Trophoblast cell (in vitro differentiated cells and primary cell): ENCODE results near the gene CEACAM16.

ENCODE experiments used
- DNase-seq, 2 donors: peaks; one replicate each; pipeline ENCODE4 v3.0.0-alpha.2; 2016
- H2AFZ ChIP-seq: 2 replicates; pipeline ENCODE4 v1.6.1; 2013; ENCODE audit warnings: low read length, moderate library complexity, mild to moderate bottlenecking; ENCODE audit not compliant: insufficient read depth, poor library complexity
- H2AK5ac ChIP-seq: 2 replicates; pipeline ENCODE4 v1.6.1; 2013; ENCODE audit warnings: mild to moderate bottlenecking, low read length
- H2BK120ac ChIP-seq: 2 replicates; pipeline ENCODE4 v1.6.1; 2013; ENCODE audit warnings: low read length, mild to moderate bottlenecking, moderate library complexity; ENCODE audit not compliant: insufficient read depth, poor library complexity
- H2BK12ac ChIP-seq: 2 replicates; pipeline ENCODE4 v1.6.1; 2013; ENCODE audit warnings: mild to moderate bottlenecking, low read length, moderate library complexity
- H2BK5ac ChIP-seq: 2 replicates; pipeline ENCODE4 v1.6.1; 2013; ENCODE audit warnings: low read length, low read depth, moderate library complexity, mild to moderate bottlenecking; ENCODE audit not compliant: poor library complexity
- H3K14ac ChIP-seq: 2 replicates; pipeline ENCODE4 v1.6.1; 2013; ENCODE audit warnings: mild to moderate bottlenecking, low read length
- H3K18ac ChIP-seq: 2 replicates; pipeline ENCODE4 v1.6.1; 2013; ENCODE audit warnings: mild to moderate bottlenecking, low read length
- H3K23ac ChIP-seq: 2 replicates; pipeline ENCODE4 v1.6.1; 2013; ENCODE audit warnings: low read length
- H3K27ac ChIP-seq: 2 replicates; pipeline ENCODE4 v1.5.1; 2013; ENCODE audit warnings: low read depth, mild to moderate bottlenecking, inconsistent platforms, low read length, moderate library complexity
- H3K27me3 ChIP-seq: 2 replicates; pipeline ENCODE4 v1.6.1; 2013; ENCODE audit warnings: inconsistent platforms, mild to moderate bottlenecking, low read length, moderate library complexity; ENCODE audit not compliant: insufficient read depth
- H3K36me3 ChIP-seq, 2 experiments: 1 replicate in 1 of 2; 2 replicates in 1 of 2; pipeline ENCODE4 v1.6.1; 2013; ENCODE audit warnings: low read length in 2 of 2, mild to moderate bottlenecking in 2 of 2, moderate library complexity in 1 of 2; ENCODE audit not compliant: insufficient read depth in 2 of 2, control insufficient read depth in 1 of 2
- H3K4ac ChIP-seq: 2 replicates; pipeline ENCODE4 v1.6.1; 2013; ENCODE audit warnings: low read depth, mild to moderate bottlenecking, low read length, moderate library complexity
- H3K4me1 ChIP-seq, 2 experiments: 1 replicate in 1 of 2; 2 replicates in 1 of 2; pipeline ENCODE4 v1.6.1; 2013; ENCODE audit warnings: low read length in 2 of 2, mild to moderate bottlenecking in 2 of 2, moderate library complexity in 1 of 2; ENCODE audit not compliant: insufficient read depth in 2 of 2, control insufficient read depth in 1 of 2
- H3K4me2 ChIP-seq: 2 replicates; pipeline ENCODE4 v1.6.1; 2013; ENCODE audit warnings: inconsistent platforms, mild to moderate bottlenecking, low read length, moderate library complexity
- H3K4me3 ChIP-seq: 2 replicates; pipeline ENCODE4 v1.5.1; 2013; ENCODE audit warnings: mild to moderate bottlenecking, low read depth, low read length, inconsistent platforms
- H3K79me1 ChIP-seq: one replicate; pipeline ENCODE4 v1.6.1; 2013; ENCODE audit warnings: low read length
- H3K79me2 ChIP-seq: 2 replicates; pipeline ENCODE4 v1.6.1; 2013; ENCODE audit warnings: low read length, mild to moderate bottlenecking; ENCODE audit not compliant: control insufficient read depth, insufficient read depth, poor library complexity
- H3K9ac ChIP-seq: 2 replicates; pipeline ENCODE4 v1.6.1; 2013; ENCODE audit warnings: mild to moderate bottlenecking, low read length
- H3K9me3 ChIP-seq: 2 replicates; pipeline ENCODE4 v1.6.1; 2013; ENCODE audit warnings: low read depth, mild to moderate bottlenecking, control low read depth, inconsistent platforms, low read length; ENCODE audit not compliant: insufficient read depth
- H4K12ac ChIP-seq: 2 replicates; pipeline ENCODE4 v1.6.1; 2013; ENCODE audit warnings: low read depth, mild to moderate bottlenecking, low read length, moderate library complexity
- H4K8ac ChIP-seq: 2 replicates; pipeline ENCODE4 v1.6.1; 2013; ENCODE audit warnings: low read depth, mild to moderate bottlenecking, low read length, moderate library complexity
- H4K91ac ChIP-seq: one replicate; pipeline ENCODE4 v1.6.1; 2013; ENCODE audit warnings: low read depth, mild to moderate bottlenecking, low read length, moderate library complexity
- WGBS: extraction: QIAGEN DNeasy Blood & Tissue Kit; methylation state at CpG from one replicate; pipeline ENCODE4 v1.1.7; 2013; ENCODE audit warnings: missing lambda C conversion rate; ENCODE audit not compliant: insufficient read length, insufficient coverage; ENCODE audit errors: extremely low coverage; 5-methylcytosine and 5-hydroxymethylcytosine counted together

CEACAM16 gene

GRCh38 chr19:44741841-44742329 is 42.9 kb downstream of the CEACAM16 start:
- Histone ChIP-seq H3K23ac (no peak overlapping the region), H3K4me2 (no peak overlapping the region), H3K4me1 (peaks cover 8 to 12% of the 10 kb centered on the region in 2 experiments), H4K91ac (peak overlapping the region; percentile 10), H3K18ac (peak overlapping the region; percentile 14), H2BK120ac (no peak overlapping the region), H3K9me3 (peaks cover 5% of the 10 kb centered on the region), H2AK5ac (peak overlapping the region; percentile 40), H3K79me1 (peaks cover 4% of the 10 kb centered on the region), H3K9ac (no peak overlapping the region), H3K4me3 (no peak overlapping the region), H3K27me3 (peaks cover 4% of the 10 kb centered on the region), H3K79me2 (no peaks in the 10 kb centered on the region), H3K4ac (no peak overlapping the region), H3K14ac (peak overlapping the region; percentile 35), H4K12ac (no peak overlapping the region), H2BK12ac (peak overlapping the region; percentile 29), H4K8ac (peak overlapping the region; percentile 8), H3K36me3 (no peaks in the 10 kb centered on the region), H3K27ac (peak overlapping the region; percentile 42), H2BK5ac (no peak overlapping the region), H2AFZ (no peak overlapping the region)
- peak; percentile 87 to 94 for DNase-seq
- no CpG with 5 or more reads among the region's 13 CpGs for WGBS

- no peak overlapping the region for H3K4ac ChIP-seq
- H3K23ac ChIP-seq = no peak overlapping the region
- H3K9ac ChIP-seq = no peak overlapping the region
- H4K12ac ChIP-seq = no peak overlapping the region
- WGBS = no CpG with 5 or more reads among the region's 20 CpGs
- peaks cover 4% of the 10 kb centered on the region for H3K79me1 ChIP-seq
- peaks cover 6% of the 10 kb centered on the region for H3K9me3 ChIP-seq
- peaks cover 12% of the 10 kb centered on the region in 2 experiments for H3K4me1 ChIP-seq
- peak; percentile 60 to 71 for DNase-seq
- no peak overlapping the region for H2BK120ac ChIP-seq
- H3K27me3 ChIP-seq = peaks cover 6% of the 10 kb centered on the region
- H3K14ac ChIP-seq = no peak overlapping the region
- H3K79me2 ChIP-seq = no peaks in the 10 kb centered on the region
- peak overlapping the region; percentile 40 for H2AK5ac ChIP-seq
- peak overlapping the region; percentile 8 for H4K8ac ChIP-seq
- no peak overlapping the region for H3K4me2 ChIP-seq
- peak overlapping the region; percentile 10 for H4K91ac ChIP-seq
- no peak overlapping the region for H2BK5ac ChIP-seq
- H2BK12ac ChIP-seq = no peak overlapping the region
- no peaks in the 10 kb centered on the region for H3K36me3 ChIP-seq
- H3K18ac ChIP-seq = no peak overlapping the region
- H3K4me3 ChIP-seq = no peak overlapping the region
- peak overlapping the region; percentile 42 for H3K27ac ChIP-seq
- no peak overlapping the region for H2AFZ ChIP-seq
Measured at GRCh38 chr19:44742330-44743061, 43.5 kb downstream of the CEACAM16 start.

GRCh38 chr19:44744871-44745332 is 46.0 kb downstream of the CEACAM16 start:
- Histone ChIP-seq H2BK5ac (no peak overlapping the region), H3K27ac (no peak overlapping the region), H2BK120ac (no peak overlapping the region), H4K8ac (no peak overlapping the region), H3K4me3 (no peak overlapping the region), H3K27me3 (peaks cover 6% of the 10 kb centered on the region), H3K4me1 (peaks cover 12 to 14% of the 10 kb centered on the region in 2 experiments), H3K9ac (no peak overlapping the region), H2BK12ac (no peak overlapping the region), H3K18ac (no peak overlapping the region), H2AFZ (no peak overlapping the region), H2AK5ac (no peak overlapping the region), H4K12ac (no peak overlapping the region), H3K23ac (no peak overlapping the region), H3K36me3 (no peaks in the 10 kb centered on the region), H3K14ac (no peak overlapping the region), H3K79me2 (no peaks in the 10 kb centered on the region), H3K9me3 (peaks cover 6% of the 10 kb centered on the region), H3K4ac (no peak overlapping the region), H3K4me2 (no peak overlapping the region), H4K91ac (no peak overlapping the region), H3K79me1 (peaks cover 4% of the 10 kb centered on the region)
- no CpG with 5 or more reads among the region's 3 CpGs for WGBS
- DNase-seq = no peak

GRCh38 chr19:44745341-44745831 is 46.4 kb downstream of the CEACAM16 start:
- H3K27ac ChIP-seq = no peak overlapping the region
- H3K36me3 ChIP-seq = no peaks in the 10 kb centered on the region
- no peak overlapping the region for H2BK5ac ChIP-seq
- no peak overlapping the region for H2BK120ac ChIP-seq
- H3K27me3 ChIP-seq = peaks cover 6% of the 10 kb centered on the region
- H4K12ac ChIP-seq = no peak overlapping the region
- H3K4me2 ChIP-seq = no peak overlapping the region
- H3K14ac ChIP-seq = no peak overlapping the region
- H3K9ac ChIP-seq = no peak overlapping the region
- peaks cover 12 to 14% of the 10 kb centered on the region in 2 experiments for H3K4me1 ChIP-seq
- peaks cover 4% of the 10 kb centered on the region for H3K79me1 ChIP-seq
- WGBS = no CpG with 5 or more reads among the region's 10 CpGs
- peak; percentile 60 to 63 for DNase-seq
- H3K9me3 ChIP-seq = peaks cover 6% of the 10 kb centered on the region
- H3K23ac ChIP-seq = no peak overlapping the region
- H4K91ac ChIP-seq = no peak overlapping the region
- H2AFZ ChIP-seq = no peak overlapping the region
- H3K4me3 ChIP-seq = no peak overlapping the region
- no peak overlapping the region for H4K8ac ChIP-seq
- H2AK5ac ChIP-seq = no peak overlapping the region
- no peak overlapping the region for H3K18ac ChIP-seq
- H3K79me2 ChIP-seq = no peaks in the 10 kb centered on the region
- H2BK12ac ChIP-seq = no peak overlapping the region
- H3K4ac ChIP-seq = no peak overlapping the region
